DND-41 (cell line): Measurements from ENCODE around the gene GIPC3.

Experiments used
- ATAC-seq: fragments of 200-7000 bp; cut with Tn5 transposase; 3 replicates; pipeline ENCODE4 v1.9.1; 2021; ENCODE audit warnings: low read depth; ENCODE audit not compliant: insufficient read depth
- DNase-seq: peaks from one replicate; pipeline ENCODE4 v3.0.0-alpha.2; 2020
- H2AFZ ChIP-seq: 2 replicates; pipeline ENCODE4 v1.6.0; 2012; ENCODE audit warnings: low read depth, low read length
- H3K27ac ChIP-seq: 2 replicates; pipeline ENCODE4 v1.5.1; 2012; ENCODE audit warnings: low read length, inconsistent platforms
- H3K27me3 ChIP-seq: fragments of 200-600 bp; sonication (generic); 2 replicates; pipeline ENCODE4 v1.6.0; 2012; ENCODE audit warnings: low read length, mild to moderate bottlenecking, inconsistent platforms; ENCODE audit not compliant: insufficient read depth, poor library complexity
- H3K36me3 ChIP-seq: 2 replicates; pipeline ENCODE4 v1.5.1; 2012; ENCODE audit warnings: low read length, inconsistent platforms; ENCODE audit not compliant: insufficient read depth
- H3K4me1 ChIP-seq: 2 replicates; pipeline ENCODE4 v1.5.1; 2012; ENCODE audit warnings: mild to moderate bottlenecking, low read length; ENCODE audit not compliant: insufficient read depth
- H3K4me2 ChIP-seq: 2 replicates; pipeline ENCODE4 v1.6.0; 2012; ENCODE audit warnings: mild to moderate bottlenecking, moderate library complexity, low read length, inconsistent platforms; ENCODE audit not compliant: insufficient read depth
- H3K4me3 ChIP-seq, 2 experiments: fragments of 200-600 bp in 1 of 2; shearing (Covaris generic) in 1 of 2; 2 replicates each; pipeline ENCODE4 v1.5.1; 2012 to 2016; ENCODE audit warnings: inconsistent platforms in 2 of 2, low read length in 2 of 2, mild to moderate bottlenecking in 2 of 2, low read depth in 1 of 2, moderate library complexity in 1 of 2
- H3K79me2 ChIP-seq: 2 replicates; pipeline ENCODE4 v1.6.0; 2012; ENCODE audit warnings: low read length, inconsistent platforms; ENCODE audit not compliant: insufficient read depth
- H3K9ac ChIP-seq: 2 replicates; pipeline ENCODE4 v1.6.0; 2012; ENCODE audit warnings: low read depth, mild to moderate bottlenecking, inconsistent platforms, low read length, moderate library complexity
- H3K9me3 ChIP-seq: 2 replicates; pipeline ENCODE4 v1.5.1; 2012; ENCODE audit warnings: low read length, moderate library complexity, mild to moderate bottlenecking, inconsistent platforms; ENCODE audit not compliant: insufficient read depth, severe bottlenecking
- H4K20me1 ChIP-seq: 2 replicates; pipeline ENCODE4 v1.6.0; 2012; ENCODE audit warnings: low read length; ENCODE audit not compliant: insufficient read depth
- CTCF ChIP-seq: IDR thresholded peaks from 2 replicates; pipeline ENCODE4 v1.5.1; 2012; ENCODE audit warnings: borderline replicate concordance, low read length, moderate library complexity, mild to moderate bottlenecking; ENCODE audit not compliant: poor library complexity, severe bottlenecking; ENCODE audit errors: extremely low read depth
- EZH2 ChIP-seq: IDR thresholded peaks from 3 replicates; pipeline ENCODE4 v1.6.1; 2012; ENCODE audit warnings: borderline replicate concordance, low read depth, mild to moderate bottlenecking, moderate library complexity, low read length, inconsistent platforms; ENCODE audit not compliant: severe bottlenecking

Gene GIPC3

DNA sequence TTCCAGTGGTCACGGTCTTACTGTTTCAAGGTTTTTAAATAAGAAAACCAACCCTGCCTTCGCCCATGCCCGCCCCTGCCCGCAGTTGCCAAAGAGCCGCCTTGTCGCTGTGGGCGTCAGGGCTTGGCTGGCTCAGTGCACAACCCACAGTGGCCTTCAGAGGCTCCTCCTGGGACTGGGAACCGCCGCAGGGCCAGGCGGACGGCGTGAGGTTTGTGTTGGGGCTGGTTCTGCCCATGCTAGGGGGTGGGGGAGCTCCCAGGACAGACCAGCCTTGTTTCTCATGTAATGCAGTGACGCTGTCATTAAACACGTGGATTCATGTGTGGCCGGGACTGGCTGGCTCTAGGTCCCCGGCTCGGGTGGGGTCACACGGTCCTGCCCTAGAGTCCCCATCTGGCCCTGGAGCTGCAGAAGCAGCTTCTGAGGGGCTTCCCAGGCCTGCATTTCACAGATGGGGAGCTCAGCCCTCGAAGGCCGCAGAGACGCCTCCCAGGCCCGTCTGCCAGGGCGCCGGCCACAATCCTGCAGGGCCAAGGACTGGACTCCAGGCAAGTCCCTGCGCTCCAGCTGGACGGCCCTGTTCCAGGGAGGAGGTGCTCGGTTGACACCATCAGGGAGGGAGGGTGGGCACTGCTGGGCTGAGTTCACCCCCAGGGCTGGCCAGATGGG, 48.7 kb upstream of the GIPC3 start:
- no peak overlapping the region for H3K9ac ChIP-seq
- H3K4me3 ChIP-seq = no peak overlapping the region
- H4K20me1 ChIP-seq = peaks cover 42% of the 10 kb centered on the region
- H3K79me2 ChIP-seq = no peaks in the 10 kb centered on the region
- H3K4me2 ChIP-seq = no peak overlapping the region
- no peaks in the 10 kb centered on the region for H3K9me3 ChIP-seq
- no peaks in the 10 kb centered on the region for H3K4me1 ChIP-seq
- no peaks in the 10 kb centered on the region for H3K27me3 ChIP-seq
- no peak for TF ChIP-seq EZH2
- H2AFZ ChIP-seq = no peak overlapping the region
- DNase-seq (no peak), ATAC-seq (no peak)
- H3K27ac ChIP-seq = no peak overlapping the region
- H3K36me3 ChIP-seq = peaks cover 73% of the 10 kb centered on the region

GRCh38 chr19:3537101-3537437, 48.2 kb upstream of the GIPC3 start:
- no peaks in the 10 kb centered on the region for H3K9me3 ChIP-seq
- H2AFZ ChIP-seq = no peak overlapping the region
- no peaks in the 10 kb centered on the region for H3K27me3 ChIP-seq
- TF ChIP-seq EZH2 (no peak), CTCF (no peak)
- H4K20me1 ChIP-seq = peaks cover 41% of the 10 kb centered on the region
- ATAC-seq (peak; percentile 12; the same call in 1 of the 3 replicates), DNase-seq (no peak)
- H3K4me2 ChIP-seq = no peak overlapping the region
- peaks cover 68% of the 10 kb centered on the region for H3K36me3 ChIP-seq
- H3K4me3 ChIP-seq = no peak overlapping the region
- no peak overlapping the region for H3K27ac ChIP-seq
- H3K79me2 ChIP-seq = no peaks in the 10 kb centered on the region
- no peaks in the 10 kb centered on the region for H3K4me1 ChIP-seq
- no peak overlapping the region for H3K9ac ChIP-seq

- H3K36me3 ChIP-seq = peaks cover 63% of the 10 kb centered on the region
Measured at GRCh38 chr19:3537438-3538240, 47.6 kb upstream of the GIPC3 start.

More at GRCh38 chr19:3537438-3538240, 47.6 kb upstream of the GIPC3 start:
- no peaks in the 10 kb centered on the region for H3K79me2 ChIP-seq
- no peaks in the 10 kb centered on the region for H3K27me3 ChIP-seq
- ATAC-seq (peak; percentile 22; the same call in 1 of the 3 replicates), DNase-seq (no peak)
- no peak overlapping the region for H3K9ac ChIP-seq
- H3K9me3 ChIP-seq = no peaks in the 10 kb centered on the region
- H3K27ac ChIP-seq = no peak overlapping the region
- TF ChIP-seq EZH2 = no peak
- TF ChIP-seq CTCF = no peak
- no peak overlapping the region for H3K4me3 ChIP-seq
- no peaks in the 10 kb centered on the region for H3K4me1 ChIP-seq
- no peak overlapping the region for H2AFZ ChIP-seq
- peaks cover 37% of the 10 kb centered on the region for H4K20me1 ChIP-seq
- no peak overlapping the region for H3K4me2 ChIP-seq
